Fibroblast of pulmonary artery (primary cell): Measurements from ENCODE around the gene ZNF18.
"Not testable (repeated sequence)": the region's sequence is repeated elsewhere in the genome, so short reads cannot be mapped to it uniquely, and the experiment has no call there.

Experiments used
- DNase-seq: peaks from one replicate; pipeline ENCODE4 v3.0.0-alpha.2; 2010; ENCODE audit warnings: low read depth
- H3K4me3 ChIP-seq: replicated peaks from 2 replicates; pipeline ENCODE4 v1.5.1; 2011; ENCODE audit warnings: low read depth, mild to moderate bottlenecking, control low read depth, low read length, moderate library complexity
- CTCF ChIP-seq: IDR thresholded peaks from 2 replicates; pipeline ENCODE4 v1.5.1; 2011; ENCODE audit warnings: mild to moderate bottlenecking, control low read depth, low read length, inconsistent platforms; ENCODE audit errors: missing control alignments

The ZNF18 gene

DNA sequence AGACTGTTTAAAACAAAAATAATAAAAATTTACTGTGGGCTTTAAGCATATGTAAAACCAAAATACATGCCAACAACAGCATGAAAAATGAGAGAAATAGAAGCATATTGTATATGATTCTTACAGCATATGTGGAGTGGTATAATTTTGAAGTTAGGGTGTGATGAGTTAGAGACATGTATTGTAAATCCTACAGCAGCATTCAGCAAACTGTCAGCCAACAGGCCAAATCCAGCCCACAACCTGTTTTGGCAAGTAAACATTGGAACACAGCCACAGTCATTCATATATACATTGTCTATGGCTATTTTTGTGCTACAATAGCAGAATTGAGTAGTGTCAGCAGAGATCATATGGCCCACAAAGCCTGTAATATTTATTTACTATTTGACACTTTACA lies 42.3 kb downstream of the ZNF18 start:
- no peak overlapping the region for H3K4me3 ChIP-seq
- no peak for DNase-seq
- TF ChIP-seq CTCF: no peak

GRCh38 chr17:11953924-11954323 lies 43.4 kb downstream of the ZNF18 start:
- DNase-seq: peak; percentile 4
- TF ChIP-seq CTCF: no peak

GRCh38 chr17:11952610-11953009 lies 44.7 kb downstream of the ZNF18 start:
- no peak for TF ChIP-seq CTCF
- no peak overlapping the region for H3K4me3 ChIP-seq
- no peak for DNase-seq

More at GRCh38 chr17:11953924-11954323, 43.4 kb downstream of the ZNF18 start:
- H3K4me3 ChIP-seq: no peak overlapping the region

DNA sequence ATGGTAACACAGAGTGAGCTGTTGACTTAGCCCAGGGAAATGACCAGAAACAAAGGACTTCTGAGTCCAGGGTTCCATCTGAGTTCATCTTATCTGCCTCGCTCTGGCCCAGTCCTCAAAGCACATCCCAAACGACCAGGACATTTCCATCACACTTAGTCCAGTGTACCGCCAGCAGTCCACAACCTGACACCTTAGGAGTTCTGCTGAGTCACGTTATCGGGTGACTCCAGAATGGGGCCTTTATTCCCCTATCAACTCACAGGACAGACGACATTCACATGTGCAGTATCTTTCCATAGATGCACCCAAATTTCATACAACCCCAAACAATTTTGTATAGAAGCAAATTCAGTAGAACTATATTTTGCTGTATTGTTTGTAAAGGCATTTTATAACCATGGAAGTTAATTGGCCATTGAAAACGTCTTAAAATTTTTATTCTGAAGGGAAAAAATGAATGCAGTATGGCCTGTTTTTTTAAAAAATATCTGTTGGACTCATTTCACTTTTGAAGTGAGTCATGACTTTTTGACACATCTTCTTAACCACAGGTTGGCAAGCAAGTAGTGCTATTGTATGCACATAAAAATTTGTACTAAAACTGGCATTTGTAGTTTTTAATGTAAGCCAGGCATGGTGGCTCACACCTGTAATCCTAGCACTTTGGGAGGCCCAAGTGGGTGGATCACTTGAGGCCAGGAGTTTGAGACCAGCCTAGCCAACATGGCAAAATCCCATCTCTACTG lies 46.3 kb downstream of the ZNF18 start:
- no peak for TF ChIP-seq CTCF
- peak; percentile 12 for DNase-seq
- no peak overlapping the region for H3K4me3 ChIP-seq

DNA sequence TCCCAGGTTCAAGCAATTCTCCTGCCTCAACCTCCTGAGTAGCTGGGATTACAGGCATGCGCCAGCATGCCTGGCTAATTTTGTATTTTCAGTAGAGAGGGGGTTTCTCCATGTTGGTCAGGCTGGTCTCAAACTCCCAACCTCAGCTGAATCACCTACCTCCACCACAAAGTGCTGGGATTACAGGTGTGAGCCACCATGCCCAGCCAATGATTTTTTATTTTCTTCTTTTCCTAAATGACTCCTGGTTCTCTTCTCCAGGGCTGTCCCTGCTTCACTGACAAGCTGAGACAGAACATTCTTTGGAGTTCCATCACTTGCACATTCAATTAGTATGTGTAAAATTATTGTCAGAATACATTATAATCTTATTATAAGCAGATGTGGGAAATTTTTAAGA lies 47.7 kb downstream of the ZNF18 start:
- not testable (repeated sequence) for DNase-seq, H3K4me3 ChIP-seq

- peak; percentile 86 for DNase-seq
- TF ChIP-seq CTCF: no peak
- H3K4me3 ChIP-seq: peak overlapping the region; percentile 24
Observed at GRCh38 chr17:11948789-11949188, 48.5 kb downstream of the ZNF18 start.

DNA sequence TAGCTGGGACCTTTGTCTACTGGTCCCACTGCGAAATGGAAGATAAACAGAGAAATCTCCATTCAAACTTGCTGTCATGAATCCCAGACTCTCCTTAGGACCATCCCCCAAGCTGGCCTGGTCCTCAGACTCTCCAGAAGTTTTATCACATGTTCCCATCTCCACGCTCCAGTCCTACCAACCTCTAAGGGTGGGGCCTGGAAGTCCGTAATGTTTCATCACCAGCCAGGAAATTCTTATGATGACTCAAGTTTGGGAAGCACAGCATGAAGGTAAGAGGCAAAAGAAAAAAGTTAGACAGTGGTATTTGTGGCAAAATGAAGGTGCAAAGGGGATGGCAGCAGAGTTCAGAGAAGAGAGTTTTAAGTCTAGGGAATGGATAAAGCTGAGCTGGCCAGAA lies 52.7 kb downstream of the ZNF18 start:
- TF ChIP-seq CTCF: no peak
- no peak overlapping the region for H3K4me3 ChIP-seq
- DNase-seq: peak; percentile 12
